HG03045 (cell line): ENCODE measurements around the gene DEFB121.
"Not testable (repeated sequence)": the region's sequence is repeated elsewhere in the genome, so short reads cannot be mapped to it uniquely, and the experiment has no call there.

ENCODE experiments used
- ATAC-seq: cut with Tn5 transposase; IDR thresholded peaks from one replicate; pipeline ENCODE4 v1.9.1; 2021; ENCODE audit warnings: mild to moderate bottlenecking, moderate library complexity; ENCODE audit not compliant: unreplicated experiment

The DEFB121 gene

DNA sequence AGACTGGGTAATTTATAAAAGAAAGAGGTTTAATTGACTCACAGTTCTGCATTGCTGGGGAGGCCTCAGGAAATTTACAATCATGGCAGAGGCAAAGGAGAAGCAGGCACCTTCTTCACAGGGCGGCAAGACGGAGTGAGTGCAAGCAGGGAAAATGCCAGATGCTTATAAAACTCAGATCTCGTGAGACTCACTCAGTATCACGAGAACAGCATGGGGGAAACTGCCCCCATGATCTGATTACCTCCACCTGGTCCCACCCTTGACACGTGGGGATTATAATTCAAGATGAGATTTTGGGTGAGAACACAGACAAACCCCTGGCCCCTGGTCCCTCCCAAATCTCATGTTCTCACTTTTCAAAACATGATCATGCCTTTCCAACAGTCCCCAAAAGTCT, 41.7 kb downstream of the DEFB121 start:
- ATAC-seq, result not testable (repeated sequence)

DNA sequence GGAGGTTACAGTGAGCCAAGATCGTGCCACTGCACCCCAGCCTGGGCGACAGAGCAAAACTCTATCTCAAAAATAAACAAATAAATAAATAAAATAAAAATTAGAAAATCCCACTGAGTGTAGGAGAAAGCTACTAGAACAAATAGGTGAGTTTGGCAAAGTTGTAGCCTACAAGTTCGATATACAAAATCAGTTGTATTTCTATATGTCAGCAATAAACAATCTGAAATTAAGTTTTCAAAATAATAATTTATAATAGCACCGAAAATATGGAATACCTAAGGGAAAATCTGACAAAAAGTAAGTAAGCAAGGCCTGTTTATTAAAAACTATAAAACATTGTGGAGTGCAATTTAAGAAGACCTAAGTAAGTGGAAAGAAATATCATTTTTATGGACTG, 42.7 kb downstream of the DEFB121 start:
- ATAC-seq, result no peak

DNA sequence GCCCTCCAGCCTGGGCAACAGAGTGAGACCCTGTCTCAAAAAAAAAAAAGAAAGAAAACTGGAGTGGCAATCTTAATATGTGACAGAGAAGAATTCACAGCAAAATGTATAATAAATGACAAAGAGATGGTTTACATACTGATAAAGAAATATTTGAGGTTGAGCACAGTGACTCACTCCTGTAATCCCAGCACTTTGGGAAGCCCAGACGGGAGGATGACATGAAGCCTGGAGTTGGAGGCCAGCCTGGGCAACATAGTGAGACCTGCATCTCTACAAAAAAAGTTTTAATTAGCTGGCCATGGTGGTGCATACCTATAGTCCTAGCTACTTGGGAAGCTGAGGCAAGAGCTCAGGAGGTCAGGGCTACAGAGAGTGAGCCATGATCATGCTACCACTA, 50.0 kb downstream of the DEFB121 start:
- ATAC-seq, result no peak
